PFSK-1 (cell line): ENCODE results near the gene ACBD4.

Source experiments
- FOXP2 ChIP-seq: optimal IDR thresholded peaks from 2 replicates; pipeline ENCODE3; 2011; ENCODE audit warnings: borderline replicate concordance, control low read depth, inconsistent platforms; ENCODE audit not compliant: insufficient read depth; ENCODE audit errors: extremely low read length, extremely low read depth
- POLR2AphosphoS5 ChIP-seq: IDR thresholded peaks from 2 replicates; pipeline ENCODE4 v1.6.1; 2012; ENCODE audit warnings: low read depth, mild to moderate bottlenecking, control low read depth, low read length, moderate library complexity
- REST ChIP-seq, 2 experiments: IDR thresholded peaks; 2 replicates each; pipeline versions ENCODE4 v1.6.1 to v1.8.0; 2011 to 2012; ENCODE audit warnings: low read depth in 2 of 2, low read length in 2 of 2, control low read depth in 1 of 2, inconsistent platforms in 1 of 2, mild to moderate bottlenecking in 1 of 2, moderate library complexity in 1 of 2; ENCODE audit not compliant: insufficient read depth in 1 of 2
- SIN3A ChIP-seq: IDR thresholded peaks from 2 replicates; pipeline ENCODE4 v1.6.1; 2012; ENCODE audit warnings: mild to moderate bottlenecking, low read length, moderate library complexity, borderline replicate concordance; ENCODE audit not compliant: insufficient read depth
- TAF1 ChIP-seq: IDR thresholded peaks from 2 replicates; pipeline ENCODE4 v1.6.1; 2012; ENCODE audit warnings: low read length, control low read depth, borderline replicate concordance; ENCODE audit not compliant: insufficient read depth

The ACBD4 gene

GRCh38 chr17:45121055-45121454 lies 14.4 kb upstream of the ACBD4 start:
- TF ChIP-seq SIN3A (no peak), POLR2AphosphoS5 (no peak), FOXP2 (no peak), REST (IDR thresholded peaks at IDR 0.05; ENCODE audit: insufficient read depth in 1 of 2, low read depth in 2 of 2, low read length in 2 of 2) (no peak), TAF1 (no peak)

- TF ChIP-seq FOXP2: no peak
- no peak for TF ChIP-seq REST (IDR thresholded peaks at IDR 0.05; ENCODE audit: insufficient read depth in 1 of 2, low read depth in 2 of 2, low read length in 2 of 2)
- TF ChIP-seq TAF1: no peak
- no peak for TF ChIP-seq POLR2AphosphoS5
- TF ChIP-seq SIN3A: no peak
Observed at GRCh38 chr17:45123076-45123770, 12.3 kb upstream of the ACBD4 start.

- TF ChIP-seq REST (IDR thresholded peaks at IDR 0.05; ENCODE audit: insufficient read depth in 1 of 2, low read depth in 2 of 2, low read length in 2 of 2): 0 out of 4 replicates have a peak, but pooled peaks have one; percentile 31 to 34
- TF ChIP-seq SIN3A: no peak
- TF ChIP-seq FOXP2: peak; percentile 79
Observed at GRCh38 chr17:45123930-45124796, 11.3 kb upstream of the ACBD4 start.

GRCh38 chr17:45125509-45125908 lies 10.0 kb upstream of the ACBD4 start:
- TF ChIP-seq SIN3A (no peak), FOXP2 (no peak), TAF1 (no peak), POLR2AphosphoS5 (no peak), REST (IDR thresholded peaks at IDR 0.05; ENCODE audit: insufficient read depth in 1 of 2, low read depth in 2 of 2, low read length in 2 of 2) (no peak)

GRCh38 chr17:45127207-45127547 lies 8.3 kb upstream of the ACBD4 start:
- TF ChIP-seq SIN3A: no peak
- no peak for TF ChIP-seq POLR2AphosphoS5
- TF ChIP-seq REST (IDR thresholded peaks at IDR 0.05; ENCODE audit: insufficient read depth in 1 of 2, low read depth in 2 of 2, low read length in 2 of 2): no peak
- no peak for TF ChIP-seq FOXP2
- no peak for TF ChIP-seq TAF1
